ENCODE measurements around the gene ESRRA.

The ESRRA gene

GRCh38 chr11:64341851-64342791 is 36.8 kb downstream of the ESRRA start:
- peak; percentile 88 for DNase-seq (ENCODE audit: low spot score)
- POLR2A ChIA-PET (ENCODE audit: low non-redundant PET): interaction anchor here (0.5 to 1.2 kb wide), 4 partner anchors 10 to 1546 kb away, joined by 3 to 9 read pairs (median 4); partner anchors contain the start of genes FIBP, PRDX5 and TRMT112
- peak; percentile 82 for TF ChIP-seq CTCF (conservative IDR thresholded peaks at IDR 0.05; ENCODE audit: low read depth)
- H3K27ac ChIP-seq: peak overlapping the region; percentile 92
- CTCF ChIA-PET: interaction anchor here (0.5 to 3.0 kb wide), 11 partner anchors 10 to 658 kb away, joined by 3 to 30 read pairs (median 4); partner anchors contain the start of genes PRDX5 and TRMT112

- H3K27ac ChIP-seq: peak overlapping the region; percentile 92
- TF ChIP-seq CTCF (conservative IDR thresholded peaks at IDR 0.05; ENCODE audit: low read depth): no peak
- DNase-seq (ENCODE audit: low spot score): no peak
- CTCF ChIA-PET: interaction anchor here (0.6 to 3.0 kb wide), 12 partner anchors 9 to 657 kb away, joined by 3 to 30 read pairs (median 4); partner anchors contain the start of genes PRDX5 and TRMT112
- POLR2A ChIA-PET (ENCODE audit: low non-redundant PET): interaction anchor here (0.9 to 1.2 kb wide), 2 partner anchors 9 to 25 kb away, joined by 3 to 9 read pairs; partner anchors contain the start of genes PRDX5 and TRMT112
Measured at GRCh38 chr11:64342869-64343745, 37.8 kb downstream of the ESRRA start.

GRCh38 chr11:64343767-64344559 is 38.6 kb downstream of the ESRRA start:
- no peak for DNase-seq (ENCODE audit: low spot score)
- POLR2A ChIA-PET (ENCODE audit: low non-redundant PET): interaction anchor here (0.6 kb wide), 1 partner anchor 18 kb away, joined by 6 read pairs; no protein-coding TSS in a partner anchor
- no peak; the same call in 1 of the 2 replicates for TF ChIP-seq CTCF (conservative IDR thresholded peaks at IDR 0.05; ENCODE audit: low read depth)
- peak overlapping the region; percentile 92 for H3K27ac ChIP-seq
- CTCF ChIA-PET: interaction anchor here (0.6 to 1.6 kb wide), 4 partner anchors 9 to 162 kb away, joined by 3 to 5 read pairs (median 3); no protein-coding TSS in a partner anchor

- H3K27ac ChIP-seq: peak overlapping the region; percentile 92
- TF ChIP-seq CTCF (conservative IDR thresholded peaks at IDR 0.05; ENCODE audit: low read depth): no peak
- ChIA-PET POLR2A (ENCODE audit: low non-redundant PET) (no interaction called here), CTCF (interaction anchor here (0.6 to 2.0 kb wide), 3 partner anchors 10 to 27 kb away, joined by 3 to 12 read pairs (median 4); partner anchors contain the start of gene PRDX5)
- no peak for DNase-seq (ENCODE audit: low spot score)
Measured at GRCh38 chr11:64344787-64345186, 39.5 kb downstream of the ESRRA start.

- ChIA-PET POLR2A (ENCODE audit: low non-redundant PET) (no interaction called here), CTCF (interaction anchor here (0.5 to 0.7 kb wide), 2 partner anchors 41 to 104 kb away, joined by 4 read pairs; no protein-coding TSS in a partner anchor)
- no peak for TF ChIP-seq CTCF (conservative IDR thresholded peaks at IDR 0.05; ENCODE audit: low read depth)
- DNase-seq (ENCODE audit: low spot score): peak; percentile 61
- H3K27ac ChIP-seq: peak overlapping the region; percentile 92
Measured at GRCh38 chr11:64347193-64347867, 42.0 kb downstream of the ESRRA start.
